CD4-positive, alpha-beta T cell treated with Interleukin-17A for 1 hour (primary cell): ENCODE data around the gene LRSAM1.
"Not testable (repeated sequence)": the region's sequence is repeated elsewhere in the genome, so short reads cannot be mapped to it uniquely, and the experiment has no call there.

Source experiments
- DNase-seq: peaks from one replicate; pipeline ENCODE4 v3.0.0-alpha.2; 2020

LRSAM1 gene

GRCh38 chr9:127463382-127463781 lies 12.1 kb downstream of the LRSAM1 start:
- no peak for DNase-seq

DNA sequence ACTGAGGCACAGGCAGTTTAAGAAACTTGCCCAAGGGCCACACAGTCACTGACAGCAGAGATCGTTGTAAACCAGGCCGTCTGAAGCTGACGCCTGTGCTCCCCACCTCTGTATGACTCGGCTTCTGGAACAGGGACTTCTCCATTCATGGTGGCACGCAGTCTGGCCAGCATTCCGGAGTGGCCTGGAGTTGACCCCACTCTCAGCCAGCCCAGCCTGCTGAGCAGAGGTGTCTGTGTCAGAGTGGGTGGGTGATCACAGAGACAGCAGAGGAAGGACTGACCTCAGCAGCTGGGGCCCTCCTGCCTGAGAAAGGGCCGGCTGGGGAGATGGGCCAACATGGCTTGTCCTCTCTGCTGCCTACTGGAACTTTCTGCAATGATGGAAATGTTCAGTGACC lies 12.6 kb downstream of the LRSAM1 start:
- DNase-seq = no peak

DNA sequence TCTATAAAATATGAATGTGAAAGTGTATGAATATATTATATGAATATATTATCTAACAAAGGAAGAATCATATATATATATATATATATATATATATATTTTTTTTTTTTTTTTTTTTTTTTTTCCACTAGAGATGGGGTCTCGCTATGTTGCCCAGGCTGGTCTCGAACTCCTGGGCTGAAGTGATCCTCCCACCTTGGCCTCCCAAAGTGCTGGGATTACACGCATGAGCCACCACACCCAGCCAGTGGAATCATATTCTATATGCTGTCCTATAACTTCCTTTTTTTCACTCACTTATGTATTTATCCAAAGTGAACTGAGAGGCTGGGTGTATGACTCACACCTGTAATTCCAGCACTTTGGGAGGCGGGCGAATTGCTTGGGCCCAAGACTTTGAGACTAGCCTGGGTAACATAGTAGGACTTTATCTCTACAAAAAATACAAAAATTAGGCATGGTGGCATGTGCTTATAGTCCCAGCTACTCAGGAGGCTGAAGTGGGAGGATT lies 15.2 kb downstream of the LRSAM1 start:
- not testable (repeated sequence) for DNase-seq

GRCh38 chr9:127467621-127468020 lies 16.3 kb downstream of the LRSAM1 start:
- DNase-seq = no peak

DNA sequence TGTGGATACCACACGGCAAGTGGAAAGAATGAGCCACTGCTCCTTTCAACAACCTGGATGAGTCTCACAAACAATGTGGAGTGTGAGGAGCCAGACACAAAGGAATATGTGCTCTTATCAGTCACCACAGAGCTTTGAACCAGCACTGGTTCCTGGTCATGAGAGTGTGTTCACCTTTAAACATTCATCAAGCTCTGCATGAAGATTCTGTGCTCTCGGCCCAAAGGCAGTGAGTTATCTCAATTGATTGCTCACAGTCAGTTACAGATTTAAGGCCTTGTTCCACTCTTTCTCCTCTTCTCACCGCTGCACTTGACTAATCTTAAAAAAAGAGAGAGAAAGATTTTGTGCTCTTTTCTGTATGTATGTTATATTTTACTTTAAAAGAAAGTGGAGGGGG lies 19.4 kb downstream of the LRSAM1 start:
- no peak for DNase-seq

DNA sequence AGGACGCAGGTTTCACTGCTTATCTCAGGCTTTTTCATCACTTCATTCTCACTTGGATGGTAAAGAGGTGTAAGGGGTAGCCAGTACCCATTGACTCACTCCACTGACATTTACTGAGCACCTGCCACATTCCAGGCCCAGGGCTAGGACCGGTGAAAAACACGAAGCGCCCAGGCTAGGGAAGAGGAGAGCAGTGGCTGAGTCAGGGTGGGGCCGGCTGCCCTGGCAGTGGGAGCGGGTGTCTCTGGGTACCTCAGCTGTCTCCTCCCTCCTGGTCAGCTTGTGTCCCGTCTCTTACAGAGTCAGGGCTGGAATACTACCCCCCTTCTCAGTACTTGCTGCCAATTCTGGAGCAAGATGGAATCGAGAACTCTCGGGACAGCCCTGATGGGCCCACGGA lies 22.2 kb downstream of the LRSAM1 start:
- DNase-seq = no peak

GRCh38 chr9:127473932-127474331 lies 22.6 kb downstream of the LRSAM1 start:
- no peak for DNase-seq

GRCh38 chr9:127474592-127474991 lies 23.3 kb downstream of the LRSAM1 start:
- DNase-seq = no peak

DNA sequence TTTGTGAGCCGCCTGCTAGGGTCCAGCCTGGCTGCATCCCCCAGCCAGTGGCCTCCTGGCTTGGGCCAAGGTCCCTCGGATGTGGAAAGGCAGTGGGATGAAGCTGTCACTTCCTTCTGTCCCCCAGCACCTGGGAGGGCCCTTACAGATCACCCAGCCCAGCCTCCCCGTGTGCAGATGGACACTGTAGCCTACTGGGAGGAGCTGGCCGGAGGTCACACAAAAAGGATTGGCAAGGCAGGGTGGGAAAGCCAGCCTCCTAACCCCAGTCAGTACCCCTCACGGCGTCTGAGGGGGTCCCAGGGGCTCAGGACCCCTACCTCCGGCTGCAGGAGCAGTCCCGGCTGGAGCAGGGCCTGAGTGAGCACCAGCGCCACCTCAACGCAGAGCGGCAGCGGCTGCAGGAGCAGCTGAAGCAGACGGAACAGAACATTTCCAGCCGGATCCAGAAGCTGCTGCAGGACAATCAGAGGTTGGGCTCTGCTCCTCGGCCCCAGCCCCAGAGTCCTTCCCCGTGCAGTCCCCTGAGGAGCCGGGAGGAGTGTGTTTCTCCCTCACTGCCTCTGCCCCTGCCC lies 28.3 kb downstream of the LRSAM1 start:
- DNase-seq = no peak

DNA sequence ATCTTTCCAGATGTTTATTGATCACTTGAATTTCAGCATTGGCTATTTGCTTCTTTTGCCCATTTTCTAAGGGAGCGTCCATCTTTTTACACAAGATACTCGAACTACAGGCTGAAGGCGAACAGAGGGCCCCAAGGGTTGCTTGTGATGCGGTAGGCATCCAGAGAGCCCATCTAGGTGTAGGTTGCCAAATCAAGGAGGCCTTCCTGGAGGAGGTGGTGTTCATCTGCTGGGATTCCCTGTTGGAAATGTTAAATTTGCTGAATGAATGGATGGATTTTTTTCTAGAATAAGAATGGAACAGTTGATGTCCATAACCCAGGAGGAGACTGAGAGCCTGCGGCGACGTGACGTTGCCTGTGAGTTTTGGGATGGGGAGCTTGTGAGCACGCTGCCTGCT lies 31.4 kb downstream of the LRSAM1 start:
- DNase-seq = no peak

DNA sequence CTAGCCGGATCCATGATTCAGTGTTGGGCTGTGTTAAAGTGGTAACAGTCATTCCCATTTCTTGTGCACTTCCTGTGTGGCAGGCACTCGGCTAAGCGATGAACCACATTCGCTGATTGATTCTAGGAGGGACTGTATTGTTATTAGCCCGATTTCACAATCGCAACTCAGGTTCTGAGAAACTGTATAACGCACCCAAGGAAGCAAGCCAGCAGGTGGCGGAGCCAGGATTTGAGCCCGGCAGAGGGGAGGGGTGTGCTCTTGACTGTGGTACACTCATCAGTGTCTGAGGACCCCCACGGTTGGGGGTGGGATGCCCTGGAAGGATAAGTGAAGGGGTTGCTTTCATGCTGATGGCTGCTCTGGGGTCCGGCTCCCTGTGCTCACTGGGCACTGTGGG lies 34.7 kb downstream of the LRSAM1 start:
- DNase-seq = no peak

- DNase-seq = no peak
Observed at GRCh38 chr9:127488946-127489345, 37.6 kb downstream of the LRSAM1 start.

- DNase-seq = no peak
Observed at GRCh38 chr9:127489471-127490115, 38.3 kb downstream of the LRSAM1 start.

DNA sequence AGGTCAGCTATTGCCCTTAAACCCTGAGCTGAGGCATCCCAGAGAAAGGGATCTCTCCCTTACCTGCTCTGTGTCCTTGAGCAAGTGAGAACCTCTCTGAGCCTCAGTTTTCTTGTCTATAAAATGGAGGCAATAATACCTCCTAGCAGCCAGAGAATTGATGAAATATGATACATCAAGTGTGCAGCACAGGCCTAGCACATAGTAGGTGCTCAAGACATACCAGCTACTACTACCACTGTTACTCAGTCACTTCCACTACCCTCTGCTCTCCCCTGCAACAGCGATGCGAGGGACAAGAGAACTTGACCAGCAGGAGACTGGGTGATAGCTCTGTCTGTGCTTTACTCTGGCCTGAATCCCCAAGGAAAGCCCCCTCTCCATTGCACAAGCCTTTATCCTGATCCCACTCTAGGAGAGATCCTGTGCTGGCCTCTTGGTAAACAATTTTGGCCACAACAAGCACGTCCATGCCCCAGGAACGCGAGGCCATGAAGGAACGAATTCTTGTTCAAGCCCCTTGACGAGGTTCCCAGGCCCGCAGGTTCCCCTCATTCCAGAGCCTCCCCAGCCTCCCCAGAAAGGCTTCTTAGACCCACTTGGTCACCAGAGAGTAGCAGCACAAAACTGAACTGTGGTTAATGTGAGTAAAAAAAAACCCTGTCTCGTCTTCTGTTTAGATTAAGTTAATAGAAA lies 39.4 kb downstream of the LRSAM1 start:
- no peak for DNase-seq

GRCh38 chr9:127491516-127491915 lies 40.2 kb downstream of the LRSAM1 start:
- no peak for DNase-seq

DNA sequence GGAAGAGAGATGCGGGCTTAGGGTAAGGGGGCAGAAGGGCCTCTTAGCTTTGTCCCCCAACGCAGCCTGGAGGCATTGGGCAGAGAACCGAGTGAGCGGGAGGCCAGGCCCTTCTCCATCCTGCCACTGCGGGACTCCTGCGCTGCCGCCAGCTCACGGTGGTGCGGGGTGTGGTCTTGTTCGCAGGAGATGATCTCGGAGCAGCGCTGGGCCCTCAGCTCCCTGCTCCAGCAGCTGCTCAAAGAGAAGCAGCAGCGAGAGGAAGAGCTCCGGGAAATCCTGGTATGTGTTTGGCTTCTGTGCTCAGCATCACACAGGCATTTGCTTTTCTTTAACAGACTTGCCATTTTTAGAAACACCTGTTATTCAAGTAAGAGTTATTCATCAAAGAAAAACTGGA lies 41.3 kb downstream of the LRSAM1 start:
- no peak for DNase-seq

DNA sequence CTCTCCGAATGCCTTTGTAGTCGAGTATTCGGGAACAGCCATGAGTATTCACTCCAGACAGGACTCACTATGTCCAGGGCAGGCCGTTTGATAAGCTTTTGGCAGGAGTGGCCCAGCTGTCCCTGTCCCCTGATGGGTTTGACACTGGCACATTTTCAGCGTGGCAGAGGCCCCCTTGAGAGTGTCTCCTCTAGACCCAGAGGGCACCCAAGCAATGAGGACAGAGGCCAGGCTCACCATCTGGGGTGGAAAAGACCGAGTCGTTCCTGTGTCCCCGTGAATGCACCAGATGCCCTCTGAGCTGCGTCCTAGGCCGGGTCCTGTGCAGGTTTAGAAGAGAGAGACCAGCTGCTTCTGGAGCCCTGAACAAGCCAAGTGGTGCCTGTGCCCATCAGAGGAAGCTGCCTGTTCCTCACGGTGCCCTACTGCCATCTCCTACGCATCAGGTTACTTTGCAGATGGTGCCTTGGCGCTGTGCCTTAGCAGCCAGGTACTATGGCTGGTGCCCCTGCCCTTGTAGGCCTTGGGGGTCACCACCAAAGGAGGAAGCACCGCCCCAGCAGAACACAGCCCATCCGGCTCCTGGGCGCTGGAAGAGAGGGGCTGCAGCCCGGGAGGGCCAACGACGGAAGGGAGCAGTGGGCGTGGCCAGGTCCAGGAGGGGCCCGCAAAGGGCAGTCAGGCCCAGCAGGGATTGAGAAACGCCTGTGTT lies 42.4 kb downstream of the LRSAM1 start:
- no peak for DNase-seq

DNA sequence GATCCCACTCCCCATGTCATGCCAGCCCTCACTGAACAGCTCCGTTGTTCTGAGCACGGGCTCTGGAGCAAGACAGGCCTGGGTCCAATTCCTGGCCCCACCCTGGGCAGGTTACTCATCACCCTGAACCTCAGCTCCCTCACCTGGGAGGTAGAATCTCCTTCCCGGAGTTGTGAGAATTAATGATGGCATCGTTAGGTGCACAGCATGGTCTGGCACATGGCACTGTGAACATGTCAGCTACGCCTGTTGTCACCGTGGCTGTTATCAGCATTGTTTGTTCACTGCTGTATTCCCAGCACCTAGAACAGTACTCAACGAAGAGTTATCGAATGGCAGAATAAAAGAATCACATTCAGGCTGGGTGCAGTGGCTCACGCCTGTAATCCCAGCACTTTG lies 43.0 kb downstream of the LRSAM1 start:
- DNase-seq = no peak

DNA sequence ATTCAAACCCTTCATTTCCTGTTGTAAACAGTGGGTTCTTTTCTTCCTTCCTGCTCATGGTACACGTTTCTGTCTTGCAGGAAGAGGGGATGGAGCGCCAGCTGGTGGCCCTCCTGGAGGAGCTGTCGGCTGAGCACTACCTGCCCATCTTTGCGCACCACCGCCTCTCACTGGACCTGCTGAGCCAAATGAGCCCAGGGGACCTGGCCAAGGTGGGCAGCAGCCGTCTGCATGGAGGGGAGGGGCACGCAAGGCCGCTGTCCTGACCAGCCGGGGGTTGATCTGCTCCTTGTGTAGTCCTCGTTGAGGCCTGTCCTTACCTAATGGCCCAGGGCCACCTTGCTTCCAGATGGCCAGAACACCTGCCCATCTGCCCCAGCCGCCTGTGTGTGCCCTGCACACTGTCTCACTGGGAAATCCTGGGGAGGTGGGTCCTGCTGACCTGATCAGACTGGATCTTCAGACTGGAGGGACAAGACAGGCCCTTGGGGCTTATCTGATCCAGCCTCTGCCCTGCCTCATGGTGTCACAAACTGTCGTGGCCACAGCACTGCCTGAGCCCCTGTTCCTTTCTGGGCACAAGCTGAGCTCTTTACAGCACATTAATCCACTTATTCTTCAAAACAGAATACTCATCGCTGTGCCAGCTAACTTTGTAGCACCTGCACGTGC lies 44.7 kb downstream of the LRSAM1 start:
- DNase-seq = no peak

- no peak for DNase-seq
Observed at GRCh38 chr9:127496974-127497373, 45.7 kb downstream of the LRSAM1 start.

DNA sequence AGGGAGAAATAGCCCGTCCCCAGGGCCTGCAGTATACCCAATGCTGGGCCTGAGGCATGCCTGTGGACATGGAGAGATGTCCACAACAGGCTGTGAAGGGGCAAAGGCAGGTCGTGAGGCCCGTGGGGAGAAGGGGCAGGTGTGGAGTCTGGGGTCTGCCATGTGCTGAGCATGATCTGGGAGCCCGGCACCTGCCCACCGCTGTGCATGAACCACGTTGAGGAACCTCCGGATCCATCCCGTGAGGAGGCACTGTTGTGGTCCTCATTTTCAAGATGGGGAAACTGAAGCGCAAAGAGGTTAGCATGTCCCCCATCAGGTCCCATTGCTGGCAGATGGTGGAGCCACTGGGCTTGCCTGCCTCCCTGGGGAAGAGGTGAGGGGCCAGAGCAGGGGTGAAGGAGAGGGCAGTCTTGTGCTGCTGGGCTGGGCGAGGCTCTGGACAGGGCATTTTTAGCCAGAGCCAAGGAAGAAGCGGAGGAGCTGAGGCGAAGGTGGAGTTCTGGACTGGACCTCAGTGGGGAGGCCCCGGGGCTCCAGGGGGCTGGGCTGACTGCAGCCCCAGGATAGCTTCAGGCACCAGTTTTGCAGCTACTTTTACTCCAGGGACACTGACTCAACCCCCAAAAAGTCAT lies 46.5 kb downstream of the LRSAM1 start:
- no peak for DNase-seq

DNA sequence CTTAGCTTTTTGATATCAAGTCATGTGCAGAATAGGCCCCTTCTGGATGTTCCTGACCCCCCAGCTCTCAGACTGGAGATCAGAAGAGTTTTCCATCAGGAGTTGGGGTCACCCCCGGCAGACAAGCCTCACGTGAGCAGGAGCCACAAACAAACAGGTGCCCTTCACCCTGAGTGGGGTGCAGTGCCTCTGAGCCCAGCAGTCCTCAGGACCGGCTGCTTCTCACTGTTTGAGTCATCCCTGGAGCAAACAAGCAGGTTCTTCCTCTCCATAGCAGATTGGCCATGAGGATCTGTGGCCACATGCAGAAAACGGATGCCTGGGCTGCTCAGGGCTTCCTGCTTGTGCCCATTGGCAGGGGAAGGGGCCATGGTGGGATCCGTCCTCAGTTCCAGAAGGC lies 47.0 kb downstream of the LRSAM1 start:
- DNase-seq = no peak

DNA sequence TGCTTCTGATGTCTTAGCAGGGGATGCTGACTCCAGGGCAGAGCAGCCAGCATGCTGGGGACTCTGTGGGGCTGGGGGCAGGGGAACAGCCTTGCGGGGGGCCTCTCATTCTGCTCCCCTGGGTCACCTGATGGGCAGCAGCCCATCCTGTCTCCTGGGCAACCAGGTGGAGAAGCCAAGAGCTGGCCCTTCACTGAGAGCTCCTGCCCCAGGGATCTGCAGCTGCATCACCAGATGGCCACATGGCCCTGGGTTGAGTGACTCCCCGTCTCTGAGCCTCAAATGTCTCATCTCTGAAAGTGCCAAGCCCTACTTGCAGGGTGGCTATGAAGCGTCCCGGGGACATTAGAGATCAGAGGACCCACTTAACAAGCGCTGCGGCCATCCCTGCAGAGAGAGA lies 49.1 kb downstream of the LRSAM1 start:
- DNase-seq = no peak
